Stimulated activated CD8-positive, alpha-beta memory T cell treated with anti-CD3 and anti-CD28 coated beads, Interleukin-15, amount 100 ng/mL, for 24 hours (primary cell): ENCODE data around the gene CBLC.

ENCODE experiments used
- DNase-seq: peaks from one replicate; pipeline ENCODE4 v3.0.0-alpha.2; 2020; ENCODE audit warnings: low read depth

The CBLC gene

GRCh38 chr19:44746946-44747738, 30.5 kb upstream of the CBLC start:
- peak; percentile 88 for DNase-seq

- DNase-seq = no peak
Measured at GRCh38 chr19:44747739-44748425, 29.8 kb upstream of the CBLC start.

GRCh38 chr19:44748426-44749254, 29.1 kb upstream of the CBLC start, which contains the start of gene BCL3:
Gene BCL3, plus strand, starts transcription at chr19:44748708. Its CDS starts 83 bp downstream, at chr19:44748791.
- DNase-seq = no peak

DNA sequence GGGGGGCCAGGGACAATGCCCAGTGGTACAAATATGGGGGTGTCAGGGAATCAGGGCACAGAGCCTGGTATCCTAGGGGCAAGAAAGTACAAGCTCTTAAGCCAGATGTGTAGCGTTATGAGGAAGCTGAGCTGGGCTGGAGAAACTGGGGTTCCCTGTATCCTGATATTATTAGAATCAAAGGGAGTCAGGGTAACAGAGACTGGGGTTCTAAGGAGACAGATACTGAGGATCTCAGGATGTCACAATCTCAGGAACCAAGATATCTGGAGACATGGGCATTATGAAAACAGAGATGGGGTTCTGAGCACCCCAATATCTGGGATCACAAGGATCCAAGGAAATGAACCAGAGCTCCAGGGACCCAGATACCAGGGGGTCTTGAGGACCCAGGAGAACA, 28.4 kb upstream of the CBLC start:
- DNase-seq = no peak

- no peak for DNase-seq
Measured at GRCh38 chr19:44749994-44750393, 27.7 kb upstream of the CBLC start.

DNA sequence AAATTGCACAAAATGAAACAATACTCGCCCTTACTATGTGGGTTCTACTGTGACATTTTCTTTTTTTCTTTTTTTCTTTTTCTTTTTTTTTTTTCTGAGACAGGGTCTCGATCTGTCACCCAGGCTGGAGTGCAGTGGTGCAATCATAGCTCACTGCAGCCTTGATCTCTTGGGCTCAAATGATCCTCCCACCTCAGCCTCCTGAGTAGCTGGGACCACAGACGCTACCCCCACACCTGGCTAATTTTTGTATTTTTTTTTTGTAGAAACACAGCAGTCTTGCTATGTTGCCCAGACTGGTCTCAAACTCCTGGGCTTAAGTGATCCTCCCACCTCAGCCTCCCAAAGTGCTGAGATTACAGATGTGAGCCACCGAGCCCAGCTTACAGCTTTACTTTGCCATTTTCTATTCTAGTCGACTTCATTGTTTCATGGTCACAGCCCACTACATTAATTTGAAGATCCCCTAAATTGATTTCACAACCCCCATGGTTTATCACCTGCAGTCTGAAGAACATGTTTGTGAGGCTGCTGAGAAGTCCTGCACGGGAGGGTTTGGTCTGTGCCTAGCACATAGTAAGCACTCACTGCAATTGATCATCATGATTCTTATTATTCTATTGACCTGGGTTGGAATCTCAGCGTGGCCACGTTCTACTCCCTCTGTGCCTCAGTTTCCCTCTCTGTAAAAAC, 25.4 kb upstream of the CBLC start:
- DNase-seq = no peak

DNA sequence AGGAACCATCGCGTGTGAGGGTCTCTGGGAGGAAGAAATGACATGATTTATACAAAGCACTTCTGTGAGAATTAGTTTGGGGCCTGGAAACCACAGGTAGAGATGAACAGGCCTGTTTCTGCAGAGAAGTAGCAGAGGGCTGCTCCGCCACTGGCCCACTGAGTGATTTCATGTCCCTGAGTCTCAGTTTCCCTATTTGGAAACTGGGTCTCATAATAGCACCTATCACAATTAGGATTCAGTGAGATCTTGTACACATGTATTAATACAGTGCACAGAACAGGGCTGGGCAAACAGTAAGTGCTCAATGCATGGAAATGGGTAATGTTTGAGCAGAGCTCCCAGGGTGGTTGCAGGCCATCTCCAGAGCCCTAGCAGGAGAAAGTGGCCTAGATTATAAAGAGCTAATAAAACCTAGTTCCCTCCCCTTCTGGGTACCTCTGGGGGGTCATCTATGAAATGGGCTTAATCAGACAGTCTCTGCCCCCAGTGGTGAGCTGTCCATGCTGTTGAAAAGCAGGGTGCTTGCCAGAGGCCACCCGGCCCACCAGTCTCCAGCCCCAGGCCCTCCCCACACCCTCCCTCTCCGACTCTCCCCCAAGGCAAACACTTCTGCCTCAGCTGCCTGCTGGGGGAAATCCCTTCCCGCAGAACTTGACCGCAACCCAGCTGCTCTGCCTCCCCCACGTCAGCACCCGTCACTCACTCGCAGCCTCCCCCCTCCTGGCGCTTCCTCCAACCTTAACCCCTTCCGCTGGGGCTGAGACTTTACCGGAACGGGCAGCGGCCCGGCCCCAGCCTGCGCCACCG, 24.7 kb upstream of the CBLC start:
- DNase-seq = peak; percentile 75

GRCh38 chr19:44753626-44753931, 24.1 kb upstream of the CBLC start:
- no peak for DNase-seq

- peak; percentile 43 for DNase-seq
Measured at GRCh38 chr19:44753932-44754749, 23.5 kb upstream of the CBLC start.

GRCh38 chr19:44754750-44755080, 23.0 kb upstream of the CBLC start:
- no peak for DNase-seq

- no peak for DNase-seq
Measured at GRCh38 chr19:44755219-44755618, 22.5 kb upstream of the CBLC start.

DNA sequence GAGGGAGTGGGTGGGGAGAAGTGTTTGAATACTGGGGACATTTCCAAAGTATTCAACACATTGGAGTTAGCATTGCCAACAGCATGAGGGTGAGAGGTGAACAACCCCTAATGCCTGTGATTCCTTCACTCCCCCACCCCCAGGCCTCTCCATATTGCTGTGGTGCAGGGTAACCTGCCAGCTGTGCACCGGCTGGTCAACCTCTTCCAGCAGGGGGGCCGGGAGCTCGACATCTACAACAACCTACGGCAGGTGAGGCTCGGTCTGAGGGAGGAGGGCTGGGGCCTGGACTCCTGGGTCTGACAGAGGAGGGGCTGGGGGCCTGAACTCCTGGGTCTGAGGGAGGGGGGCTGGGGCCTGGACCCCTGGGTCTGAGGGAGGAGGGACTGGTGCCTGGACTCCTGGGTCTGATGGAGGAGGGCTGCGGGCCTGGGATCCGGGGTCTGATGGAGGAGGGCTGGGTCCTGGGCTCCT, 21.6 kb upstream of the CBLC start:
- DNase-seq = no peak

DNA sequence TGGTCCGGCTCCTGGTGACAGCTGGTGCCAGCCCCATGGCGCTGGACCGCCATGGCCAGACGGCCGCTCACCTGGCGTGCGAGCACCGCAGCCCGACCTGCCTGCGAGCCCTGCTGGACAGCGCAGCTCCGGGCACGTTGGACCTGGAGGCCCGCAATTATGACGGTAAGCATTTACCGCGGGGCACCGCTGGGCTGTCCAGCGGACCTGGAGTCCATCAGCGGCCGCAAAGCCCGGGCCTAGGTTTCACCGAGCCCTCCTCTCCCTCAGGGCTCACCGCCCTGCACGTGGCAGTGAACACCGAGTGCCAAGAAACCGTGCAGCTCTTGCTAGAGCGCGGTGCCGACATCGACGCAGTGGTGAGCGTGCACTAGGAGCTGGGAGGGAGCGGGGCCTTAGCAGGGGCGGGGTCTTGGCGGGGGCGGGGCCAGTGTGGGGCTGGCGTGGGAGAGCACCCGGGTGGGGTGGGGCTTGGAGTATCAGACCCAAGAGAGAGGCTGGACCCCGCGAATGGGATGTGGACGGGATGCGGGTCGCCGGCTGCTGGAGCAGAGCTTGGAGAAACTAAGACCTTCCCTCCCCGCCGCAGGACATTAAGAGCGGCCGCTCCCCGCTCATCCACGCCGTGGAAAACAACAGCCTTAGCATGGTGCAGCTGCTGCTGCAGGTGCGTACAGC, 20.5 kb upstream of the CBLC start:
- no peak for DNase-seq

GRCh38 chr19:44757735-44758505, 19.8 kb upstream of the CBLC start:
- DNase-seq = no peak

DNA sequence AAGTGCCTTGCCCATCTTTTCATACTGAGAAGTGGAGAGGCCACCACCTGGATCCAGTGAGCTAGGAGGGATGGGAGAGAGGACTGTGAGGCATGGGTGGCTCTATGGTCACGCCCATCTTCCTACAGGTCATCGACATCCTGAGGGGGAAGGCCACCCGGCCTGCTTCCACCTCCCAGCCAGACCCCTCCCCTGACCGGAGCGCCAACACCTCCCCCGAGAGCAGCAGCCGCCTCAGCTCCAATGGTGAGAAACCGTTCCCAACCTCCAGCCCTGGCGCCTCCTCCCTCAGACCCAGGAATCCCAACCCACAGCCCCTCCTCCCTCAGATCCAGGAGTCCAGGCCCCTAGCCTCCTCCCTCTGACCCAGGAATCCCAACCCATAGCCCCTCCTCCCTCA, 19.1 kb upstream of the CBLC start:
- no peak for DNase-seq

- no peak for DNase-seq
Measured at GRCh38 chr19:44759083-44759804, 18.4 kb upstream of the CBLC start.

GRCh38 chr19:44762038-44762437, 15.7 kb upstream of the CBLC start:
- no peak for DNase-seq
